SK-N-SH (cell line): Measurements from ENCODE around the gene CYSTM1. TPM values are rescaled to one million over a fixed set of nuclear protein-coding genes. Genes with fewer than 3 reads are reported as not detected.

Experiments used
- CTCF ChIA-PET: fragments of 300-600, 350-600 bp; formaldehyde crosslinking; extraction: SDS; loops from one replicate; lab custom pipeline; 2021; lab: Yijun Ruan, JAX
- POLR2A ChIA-PET: fragments of 350-600 bp; sonication (Branson Sonifier 250); formaldehyde crosslinking; extraction: SDS; loops from one replicate; lab custom pipeline; 2020; ENCODE audit warnings: antibody characterized with exemption, inconsistent platforms; lab: Yijun Ruan, JAX
- DNase-seq: peaks from one replicate; pipeline ENCODE4 v3.0.0; 2012
- H2AFZ ChIP-seq: fragments of 200-600 bp; sonication (generic); 2 replicates; pipeline ENCODE4 v1.8.1; 2016; ENCODE audit warnings: antibody characterized with exemption, mild to moderate bottlenecking, low read depth
- H3F3A ChIP-seq: fragments of 200-600 bp; sonication (generic); replicated peaks from 2 replicates; pipeline ENCODE3; 2016; ENCODE audit warnings: antibody characterized with exemption, mild to moderate bottlenecking; ENCODE audit not compliant: insufficient read depth
- H3K27ac ChIP-seq, 2 experiments: fragments of 200-500 bp in 1 of 2; fragments of 200-600 bp in 1 of 2; sonication (Bioruptor generic) in 1 of 2; sonication (generic), shearing (Covaris generic) in 1 of 2; 2 replicates each; pipeline versions ENCODE4 v1.5.1 to v1.6.1; 2014 to 2016; ENCODE audit warnings: low read depth in 2 of 2, inconsistent platforms in 1 of 2, low read length in 1 of 2, mild to moderate bottlenecking in 1 of 2, mixed read lengths in 1 of 2
- H3K27me3 ChIP-seq: fragments of 200-600 bp; sonication (generic), shearing (Covaris generic); 2 replicates; pipeline ENCODE4 v1.6.1; 2016; ENCODE audit warnings: mixed run types; ENCODE audit not compliant: insufficient read depth
- H3K36me3 ChIP-seq, 2 experiments: fragments of 200-500 bp in 1 of 2; fragments of 200-600 bp in 1 of 2; sonication (Bioruptor generic) in 1 of 2; sonication (generic) in 1 of 2; replicated peaks in 1 of 2; 2 replicates each; pipeline versions ENCODE3 to v1.5.1; 2014 to 2016; ENCODE audit warnings: low read length in 1 of 2, mild to moderate bottlenecking in 1 of 2; ENCODE audit not compliant: insufficient read depth in 2 of 2, control insufficient read depth in 1 of 2
- H3K4me1 ChIP-seq, 2 experiments: fragments of 200-500 bp in 1 of 2; fragments of 200-600 bp in 1 of 2; sonication (Bioruptor generic) in 1 of 2; sonication (generic), shearing (Covaris generic) in 1 of 2; 2 replicates each; pipeline versions ENCODE4 v1.5.1 to v1.6.1; 2014 to 2016; ENCODE audit warnings: low read depth in 1 of 2, low read length in 1 of 2, mixed run types in 1 of 2; ENCODE audit not compliant: insufficient read depth in 2 of 2, control insufficient read depth in 1 of 2
- H3K4me2 ChIP-seq: fragments of 200-600 bp; sonication (generic), shearing (Covaris generic); 2 replicates; pipeline ENCODE4 v1.6.1; 2017; ENCODE audit warnings: mixed run types
- H3K4me3 ChIP-seq, 2 experiments: fragments of 200-500 bp in 1 of 2; fragments of 200-600 bp in 1 of 2; sonication (Bioruptor generic) in 1 of 2; sonication (generic), shearing (Covaris generic) in 1 of 2; 2 replicates each; pipeline versions ENCODE4 v1.5.1 to v1.8.1; 2014 to 2016; ENCODE audit warnings: low read depth in 2 of 2, inconsistent platforms in 1 of 2, low read length in 1 of 2, mild to moderate bottlenecking in 1 of 2, mixed read lengths in 1 of 2, moderate library complexity in 1 of 2
- H3K79me2 ChIP-seq: fragments of 200-600 bp; sonication (generic); 2 replicates; pipeline ENCODE4 v1.8.1; 2017; ENCODE audit warnings: mild to moderate bottlenecking; ENCODE audit not compliant: insufficient read depth
- H3K9ac ChIP-seq: fragments of 200-600 bp; sonication (generic); 2 replicates; pipeline ENCODE4 v1.6.1; 2017; ENCODE audit warnings: mixed run types
- H3K9me2 ChIP-seq: fragments of 200-600 bp; sonication (generic); 2 replicates; pipeline ENCODE4 v1.6.1; 2017; ENCODE audit warnings: mixed run types
- H3K9me3 ChIP-seq: fragments of 200-600 bp; sonication (generic); 2 replicates; pipeline ENCODE4 v1.6.1; 2017; ENCODE audit warnings: mixed run types, mild to moderate bottlenecking, moderate library complexity
- H4K20me1 ChIP-seq: fragments of 200-600 bp; sonication (generic); 2 replicates; pipeline ENCODE4 v1.6.1; 2017; ENCODE audit warnings: mild to moderate bottlenecking, mixed run types; ENCODE audit not compliant: insufficient read depth
- CTCF ChIP-seq: fragments of 200-600 bp; sonication (generic); IDR thresholded peaks from 2 replicates; pipeline ENCODE4 v1.6.1; 2017; ENCODE audit warnings: antibody characterized with exemption, mild to moderate bottlenecking, moderate library complexity
- ELF1 ChIP-seq: IDR thresholded peaks from 2 replicates; pipeline ENCODE4 v1.4.0; 2012
- EP300 ChIP-seq, 2 experiments: IDR thresholded peaks; 2 replicates each; pipeline versions ENCODE4 v1.4.0 to v1.6.1; 2012; ENCODE audit warnings: borderline replicate concordance in 1 of 2, low read depth in 1 of 2, low read length in 1 of 2
- FOSL2 ChIP-seq: IDR thresholded peaks from 2 replicates; pipeline ENCODE4 v1.4.0; 2012; ENCODE audit warnings: low read depth, mild to moderate bottlenecking, moderate library complexity, borderline replicate concordance
- MXI1 ChIP-seq: IDR thresholded peaks from 2 replicates; pipeline ENCODE4 v1.6.1; 2012; ENCODE audit warnings: mild to moderate bottlenecking, low read depth, low read length, improper control_type of control experiment
- NRF1 ChIP-seq: IDR thresholded peaks from 2 replicates; pipeline ENCODE4 v1.6.1; 2012; ENCODE audit warnings: low read depth, mild to moderate bottlenecking, low read length
- PBX3 ChIP-seq: IDR thresholded peaks from 2 replicates; pipeline ENCODE4; 2012
- POLR2AphosphoS5 ChIP-seq: IDR thresholded peaks from 2 replicates; pipeline ENCODE4 v1.6.1; 2012; ENCODE audit warnings: low read depth, low read length
- RCOR1 ChIP-seq: fragments of 150-350 bp; IDR thresholded peaks from 2 replicates; pipeline ENCODE4 v1.6.1; 2017; ENCODE audit warnings: antibody characterized with exemption, low read length
- RFX5 ChIP-seq: IDR thresholded peaks from 2 replicates; pipeline ENCODE4 v1.6.1; 2012; ENCODE audit warnings: mild to moderate bottlenecking, improper control_type of control experiment, low read length
- SIN3A ChIP-seq: IDR thresholded peaks from 2 replicates; pipeline ENCODE4 v1.6.1; 2012; ENCODE audit warnings: low read depth, mild to moderate bottlenecking, low read length, moderate library complexity, borderline replicate concordance
- TAF1 ChIP-seq: IDR thresholded peaks from 2 replicates; pipeline ENCODE4 v1.6.1; 2012; ENCODE audit warnings: low read depth, mild to moderate bottlenecking, low read length, moderate library complexity, borderline replicate concordance
- TCF12 ChIP-seq: IDR thresholded peaks from 2 replicates; pipeline ENCODE4 v1.4.0; 2012
- USF2 ChIP-seq: fragments of 150-350 bp; IDR thresholded peaks from 2 replicates; pipeline ENCODE4 v1.6.1; 2017; ENCODE audit warnings: antibody characterized with exemption, low read length, low read depth, borderline replicate concordance
- YY1 ChIP-seq: IDR thresholded peaks from 2 replicates; pipeline ENCODE4 v1.4.0; 2012; ENCODE audit warnings: low read depth, mild to moderate bottlenecking
- WGBS: methylation state at CpG from one replicate; pipeline ENCODE4 v1.1.6; 2017; ENCODE audit warnings: low lambda C conversion rate; 5-methylcytosine and 5-hydroxymethylcytosine counted together
- polyA plus RNA-seq, 3 experiments: library from polyadenylated mRNA; depleted of rRNA; stranded (reverse); fragments of >200 nt; gene quantifications; 2 replicates each; pipeline ENCODE4 v1.2.3, GENCODE V29; 2012

Gene CYSTM1
- polyA plus RNA-seq, 1 of the 3 experiments (the other 2 are of a cell fraction) = 27.1 TPM

- H4K20me1 ChIP-seq = no peaks in the 10 kb centered on the region
- H3K4me1 ChIP-seq = no peaks in the 10 kb centered on the region; a peak in 1 of 4 replicates
- H3K27me3 ChIP-seq = no peaks in the 10 kb centered on the region
- no peak for TF ChIP-seq RFX5
- no peak for TF ChIP-seq RCOR1
- TF ChIP-seq MXI1 = no peak
- no peak for TF ChIP-seq CTCF
- no peak for TF ChIP-seq TCF12
- TF ChIP-seq USF2 = no peak
- TF ChIP-seq NRF1 = no peak
- no peak for TF ChIP-seq PBX3
- TF ChIP-seq SIN3A = no peak
- no peak for TF ChIP-seq YY1
- no peak for TF ChIP-seq TAF1
- TF ChIP-seq POLR2AphosphoS5 = no peak
- no peak for TF ChIP-seq EP300 (IDR thresholded peaks at IDR 0.05; ENCODE audit: borderline replicate concordance in 1 of 2, low read depth in 1 of 2, low read length in 1 of 2)
- TF ChIP-seq FOSL2 = no peak
- TF ChIP-seq ELF1 = no peak
- H3K36me3 ChIP-seq = peaks cover 0 to 3% of the 10 kb centered on the region in 2 experiments
- CTCF ChIA-PET = interaction anchor here (1.5 kb wide), 1 partner anchor 156 kb away, joined by 3 read pairs; no protein-coding TSS in a partner anchor
- 95% methylated on average over 2 of the region's 2 CpGs for WGBS
- no peak overlapping the region for H3K27ac ChIP-seq
- H3K9me2 ChIP-seq = no peaks in the 10 kb centered on the region
- no peak overlapping the region for H2AFZ ChIP-seq
- H3K4me2 ChIP-seq = no peak overlapping the region
- POLR2A ChIA-PET = no interaction called here
- no peaks in the 10 kb centered on the region for H3K79me2 ChIP-seq
- H3F3A ChIP-seq = no peaks in the 10 kb centered on the region
- H3K9ac ChIP-seq = no peak overlapping the region
- H3K4me3 ChIP-seq = no peak overlapping the region
- no peaks in the 10 kb centered on the region for H3K9me3 ChIP-seq
- DNase-seq = no peak
Measured at GRCh38 chr5:140196115-140196814, 21.3 kb downstream of the CYSTM1 start.
